Endothelial cell of hepatic sinusoid (primary cell): ENCODE results near the gene TBC1D20.

ENCODE experiments used
- in situ Hi-C: cut with HindIII; loops from 2 replicates; pipeline ENCODE4 v1.10.0; 2017; ENCODE audit warnings: low sequenced_read_pairs

TBC1D20 gene

GRCh38 chr20:440148-440547 is 22.2 kb downstream of the TBC1D20 start:
- in situ Hi-C loops: no loop called here

- in situ Hi-C loops: no loop called here
Measured at GRCh38 chr20:438571-439469, 23.5 kb downstream of the TBC1D20 start.

GRCh38 chr20:437787-438486 is 24.4 kb downstream of the TBC1D20 start:
- in situ Hi-C loops: no loop called here

- in situ Hi-C loops: no loop called here
Measured at GRCh38 chr20:436476-436875, 25.9 kb downstream of the TBC1D20 start.

GRCh38 chr20:435558-435957 is 26.8 kb downstream of the TBC1D20 start:
- in situ Hi-C loops: no loop called here

GRCh38 chr20:434661-435419 is 27.5 kb downstream of the TBC1D20 start:
- in situ Hi-C loops: loop anchor here (5.0 kb wide), 2 partner anchors 53 to 102 kb away; partner anchors contain the start of gene TRIB3

- in situ Hi-C loops: loop anchor here (5.0 kb wide), 2 partner anchors 52 to 103 kb away; partner anchors contain the start of gene TRIB3
Measured at GRCh38 chr20:434221-434620, 28.1 kb downstream of the TBC1D20 start.

- in situ Hi-C loops: loop anchor here (5.0 kb wide), 2 partner anchors 51 to 104 kb away; partner anchors contain the start of gene TRIB3
Measured at GRCh38 chr20:433300-433975, 28.9 kb downstream of the TBC1D20 start.

GRCh38 chr20:432677-433299 is 29.5 kb downstream of the TBC1D20 start:
- in situ Hi-C loops: loop anchor here (5.0 kb wide), 2 partner anchors 50 to 105 kb away; partner anchors contain the start of gene TRIB3

GRCh38 chr20:432208-432607 is 30.1 kb downstream of the TBC1D20 start:
- in situ Hi-C loops: loop anchor here (5.0 kb wide), 2 partner anchors 50 to 105 kb away; partner anchors contain the start of gene TRIB3

- in situ Hi-C loops: loop anchor here (5.0 kb wide), 2 partner anchors 49 to 106 kb away; partner anchors contain the start of gene TRIB3
Measured at GRCh38 chr20:431012-431904, 31.1 kb downstream of the TBC1D20 start.

GRCh38 chr20:430091-430999 is 32.0 kb downstream of the TBC1D20 start:
- in situ Hi-C loops: loop anchor here (5.0 kb wide), 2 partner anchors 48 to 107 kb away; partner anchors contain the start of gene TRIB3

- in situ Hi-C loops: no loop called here
Measured at GRCh38 chr20:428658-429200, 33.6 kb downstream of the TBC1D20 start.

GRCh38 chr20:427849-428657 is 34.3 kb downstream of the TBC1D20 start:
- in situ Hi-C loops: no loop called here

GRCh38 chr20:427401-427800 is 34.9 kb downstream of the TBC1D20 start:
- in situ Hi-C loops: no loop called here

GRCh38 chr20:426566-426965 is 35.8 kb downstream of the TBC1D20 start:
- in situ Hi-C loops: no loop called here
